ENCODE results near the gene MYG1. TPM values are rescaled to one million over a fixed set of nuclear protein-coding genes. Genes with fewer than 3 reads are reported as not detected.

The MYG1 gene
- total RNA-seq, 1 donor from 2014 or later: 111 TPM

DNA sequence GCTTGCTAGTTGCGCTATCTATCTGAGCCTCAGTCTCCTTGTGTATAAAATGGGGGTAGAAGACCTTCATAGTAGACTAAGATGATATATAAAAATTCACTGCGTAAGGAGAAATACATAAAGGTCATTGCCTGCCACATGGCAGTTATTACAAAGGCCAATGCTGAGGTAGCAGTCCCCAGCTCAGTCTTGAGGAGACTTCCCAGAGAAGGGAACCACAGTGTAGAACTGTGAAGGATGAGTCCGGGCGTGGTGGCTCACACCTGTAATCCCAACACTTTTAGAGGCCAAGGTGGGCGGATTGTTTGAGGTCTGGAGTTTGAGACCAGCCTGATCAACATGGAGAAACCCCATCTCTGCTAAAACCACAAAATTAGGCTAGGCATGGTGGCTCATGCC is 53.8 kb downstream of the MYG1 start:
- no peak overlapping the region for H3K4me3 Mint-ChIP-seq
- peaks cover 10% of the 10 kb centered on the region for H3K4me1 Mint-ChIP-seq (ENCODE audit: low read depth)
- H3K27me3 Mint-ChIP-seq (ENCODE audit: insufficient read depth): no peaks in the 10 kb centered on the region
- H3K27ac Mint-ChIP-seq: no peak overlapping the region
- intact Hi-C loops (cut with micrococcal nuclease): no loop called here
- H3K9me3 Mint-ChIP-seq: no peaks in the 10 kb centered on the region
- no peak for DNase-seq (ENCODE audit: low spot score)
- no peaks in the 10 kb centered on the region for H3K36me3 Mint-ChIP-seq (ENCODE audit: low read depth)

GRCh38 chr12:53355121-53355520 is 55.6 kb downstream of the MYG1 start:
- Mint-ChIP-seq H3K4me3 (no peak overlapping the region), H3K9me3 (no peaks in the 10 kb centered on the region), H3K27me3 (ENCODE audit: insufficient read depth) (no peaks in the 10 kb centered on the region), H3K4me1 (ENCODE audit: low read depth) (peaks cover 10% of the 10 kb centered on the region), H3K27ac (no peak overlapping the region), H3K36me3 (ENCODE audit: low read depth) (no peaks in the 10 kb centered on the region)
- intact Hi-C loops (cut with micrococcal nuclease): no loop called here
- DNase-seq (ENCODE audit: low spot score): no peak

Other genes with a start within 250 kb of the MYG1 start
- gene TNS2, start 249.6 kb upstream of the MYG1 start, total RNA-seq: 2.7 and 3.1 TPM in 2 replicates
- gene SPRYD3, start 220.3 kb upstream of the MYG1 start, total RNA-seq: 41.2 and 42.6 TPM in 2 replicates
- gene IGFBP6, start 202.0 kb upstream of the MYG1 start, total RNA-seq: 0.81 TPM in 1 of 2 replicates, not detected in the other
- gene SOAT2, start 196.2 kb upstream of the MYG1 start, total RNA-seq: not detected in 2 replicates
- gene ZNF740, start 119.0 kb upstream of the MYG1 start, total RNA-seq: 48.1 and 52.8 TPM in 2 replicates
- 21.7 and 22.6 TPM in 2 replicates for gene CSAD, start 118.8 kb upstream of the MYG1 start, total RNA-seq
- gene ITGB7, start 92.4 kb upstream of the MYG1 start, total RNA-seq: 258 and 266 TPM in 2 replicates
- gene RARG, start 67.5 kb upstream of the MYG1 start, total RNA-seq: 58.6 and 61.6 TPM in 2 replicates
- 61.2 and 68.4 TPM in 2 replicates for gene ESPL1, start 31.4 kb upstream of the MYG1 start, total RNA-seq
- 344 and 350 TPM in 2 replicates for gene PFDN5, start 4.2 kb upstream of the MYG1 start, total RNA-seq
- gene AAAS, start 21.9 kb downstream of the MYG1 start, total RNA-seq: 81.4 and 85.7 TPM in 2 replicates
- gene SP7, start 36.7 kb downstream of the MYG1 start, total RNA-seq: not detected in 2 replicates
- 65.6 and 66.0 TPM in 2 replicates for gene SP1, start 80.5 kb downstream of the MYG1 start, total RNA-seq
- gene AMHR2, start 124.2 kb downstream of the MYG1 start, total RNA-seq: not detected in 2 replicates
- gene PRR13, start 142.0 kb downstream of the MYG1 start, total RNA-seq: 206 and 219 TPM in 2 replicates
- 865 and 896 TPM in 2 replicates for gene PCBP2, start 152.4 kb downstream of the MYG1 start, total RNA-seq
- 15.7 and 18.4 TPM in 2 replicates for gene MAP3K12, start 199.8 kb downstream of the MYG1 start, total RNA-seq
- 47.7 and 48.2 TPM in 2 replicates for gene TARBP2, start 201.6 kb downstream of the MYG1 start, total RNA-seq
- gene NPFF, start 207.8 kb downstream of the MYG1 start, total RNA-seq: 0.44 TPM in 1 of 2 replicates, not detected in the other